Suprapubic skin (tissue), 4 donors: ENCODE data around the gene ROBO2.

Source experiments
- EP300 ChIP-seq: sonication (generic); formaldehyde crosslinking; IDR thresholded peaks from one replicate; pipeline ENCODE4 v1.6.1; 2017; ENCODE audit warnings: antibody characterized with exemption
- POLR2A ChIP-seq, 2 donors: fragments of 450-650 bp; IDR thresholded peaks; one replicate each; pipeline ENCODE4 v1.6.1; 2017; ENCODE audit warnings: antibody characterized with exemption in 2 of 2, mild to moderate bottlenecking in 2 of 2, moderate library complexity in 2 of 2
- POLR2AphosphoS5 ChIP-seq, 3 donors: sonication (generic); formaldehyde crosslinking; IDR thresholded peaks; one replicate each; pipeline ENCODE4 v1.6.1; 2017; ENCODE audit warnings: antibody characterized with exemption in 3 of 3
- TF ChIP-seq, protein P1 (sequence below), 2 donors: fragments of 200-600 bp in 1 of 2; fragments of 450-650 bp in 1 of 2; sonication (generic) in 1 of 2; IDR thresholded peaks; one replicate each; pipeline ENCODE4 v1.5.1; 2016 to 2019; ENCODE audit warnings: antibody characterized with exemption in 2 of 2, mild to moderate bottlenecking in 1 of 2, moderate library complexity in 1 of 2

DNA sequence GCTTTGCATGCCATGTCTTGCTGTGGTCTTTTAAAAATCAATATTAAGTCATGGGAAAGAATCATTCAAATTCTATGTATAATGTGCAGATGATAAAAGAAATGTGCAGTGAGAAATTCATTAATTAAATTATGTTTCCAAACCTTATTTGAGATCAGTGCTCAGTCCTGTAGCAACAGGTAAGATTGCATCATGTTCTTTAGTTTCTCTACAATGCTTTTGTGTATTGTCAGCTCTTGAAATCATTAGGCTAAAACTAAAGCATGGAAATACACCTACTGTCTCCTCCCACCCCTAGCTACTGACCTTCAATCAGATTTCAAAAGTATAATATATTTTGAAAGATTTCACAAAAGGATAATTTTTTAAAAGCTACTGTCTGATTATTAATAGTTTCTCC is 612.7 kb downstream of the ROBO2 start:
- TF ChIP-seq POLR2AphosphoS5 (IDR thresholded peaks at IDR 0.05) (no peak), EP300 (no peak), POLR2A (IDR thresholded peaks at IDR 0.05) (no peak)
- TF ChIP-seq, protein P1, sequence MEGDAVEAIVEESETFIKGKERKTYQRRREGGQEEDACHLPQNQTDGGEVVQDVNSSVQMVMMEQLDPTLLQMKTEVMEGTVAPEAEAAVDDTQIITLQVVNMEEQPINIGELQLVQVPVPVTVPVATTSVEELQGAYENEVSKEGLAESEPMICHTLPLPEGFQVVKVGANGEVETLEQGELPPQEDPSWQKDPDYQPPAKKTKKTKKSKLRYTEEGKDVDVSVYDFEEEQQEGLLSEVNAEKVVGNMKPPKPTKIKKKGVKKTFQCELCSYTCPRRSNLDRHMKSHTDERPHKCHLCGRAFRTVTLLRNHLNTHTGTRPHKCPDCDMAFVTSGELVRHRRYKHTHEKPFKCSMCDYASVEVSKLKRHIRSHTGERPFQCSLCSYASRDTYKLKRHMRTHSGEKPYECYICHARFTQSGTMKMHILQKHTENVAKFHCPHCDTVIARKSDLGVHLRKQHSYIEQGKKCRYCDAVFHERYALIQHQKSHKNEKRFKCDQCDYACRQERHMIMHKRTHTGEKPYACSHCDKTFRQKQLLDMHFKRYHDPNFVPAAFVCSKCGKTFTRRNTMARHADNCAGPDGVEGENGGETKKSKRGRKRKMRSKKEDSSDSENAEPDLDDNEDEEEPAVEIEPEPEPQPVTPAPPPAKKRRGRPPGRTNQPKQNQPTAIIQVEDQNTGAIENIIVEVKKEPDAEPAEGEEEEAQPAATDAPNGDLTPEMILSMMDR (IDR thresholded peaks at IDR 0.05) = no peak
